Activated CD8-positive, alpha-beta T cell treated with anti-CD3 and anti-CD28 coated beads for 36 hours (primary cell): ENCODE results near the gene YPEL3. TPM values are rescaled to one million over a fixed set of nuclear protein-coding genes. Genes with fewer than 3 reads are reported as not detected.

Experiments
- ATAC-seq: fragments of 200-7000 bp; cut with Tn5 transposase; one replicate; pipeline ENCODE4 v1.10.0; 2021; ENCODE audit warnings: mild to moderate bottlenecking, moderate library complexity
- CTCF ChIA-PET: fragments of 350-600 bp; sonication (Branson Sonifier 250); formaldehyde crosslinking; loops from one replicate; lab custom pipeline; 2021; ENCODE audit warnings: antibody characterized with exemption; lab: Charles Lee
- POLR2A ChIA-PET: fragments of 350-600 bp; sonication (Branson Sonifier 250); formaldehyde crosslinking; loops from one replicate; lab custom pipeline; 2021; ENCODE audit warnings: antibody characterized with exemption; lab: Charles Lee
- DNase-seq: peaks from one replicate; pipeline ENCODE4 v3.0.0-alpha.2; 2020
- H3K27ac Mint-ChIP-seq: one replicate; pipeline ENCODE4 v1.8.0; 2021; ENCODE audit warnings: mild to moderate bottlenecking, mixed read lengths
- H3K27me3 Mint-ChIP-seq: one replicate; pipeline ENCODE4 v1.8.0; 2021; ENCODE audit warnings: mixed read lengths
- H3K36me3 Mint-ChIP-seq: one replicate; pipeline ENCODE4 v1.8.0; 2021; ENCODE audit warnings: low read depth, mixed read lengths
- H3K4me1 Mint-ChIP-seq: one replicate; pipeline ENCODE4 v1.8.0; 2021; ENCODE audit warnings: low read depth, mixed read lengths
- H3K4me3 Mint-ChIP-seq: one replicate; pipeline ENCODE4 v1.8.0; 2021; ENCODE audit warnings: mild to moderate bottlenecking, moderate library complexity, mixed read lengths
- H3K9me3 Mint-ChIP-seq: one replicate; pipeline ENCODE4 v1.8.0; 2021; ENCODE audit warnings: mixed read lengths
- CTCF ChIP-seq: fragments of 200-600 bp; IDR thresholded peaks from one replicate; pipeline ENCODE4 v1.8.0; 2022; ENCODE audit warnings: antibody characterized with exemption, mild to moderate bottlenecking
- intact Hi-C: fragments of 100-400 bp; cut with micrococcal nuclease; formaldehyde crosslinking; loops from one replicate; pipeline ENCODE4 v1.10.0; 2022
- total RNA-seq, 2 experiments: library from RNA; stranded (reverse); gene quantifications; one replicate each; pipeline ENCODE4 v1.2.3, GENCODE V29; 2021

YPEL3 gene
- total RNA-seq, 2 experiments from 2014 or later: 17.7 to 19.5 TPM

- ATAC-seq (peak; percentile 83), DNase-seq (peak; percentile 95)
- POLR2A ChIA-PET: interaction anchor here (0.6 to 7.5 kb wide), 19 partner anchors 8 to 559 kb away, joined by 3 to 70 read pairs (median 4); partner anchors contain the start of genes ALDOA, CORO1A, KIF22 and PPP4C
- CTCF ChIA-PET: interaction anchor here (0.7 to 5.4 kb wide), 27 partner anchors 9 to 317 kb away, joined by 3 to 60 read pairs (median 5); partner anchors contain the start of genes ALDOA, CORO1A, GDPD3 and PPP4C
- Mint-ChIP-seq H3K27me3 (no peaks in the 10 kb centered on the region), H3K36me3 (peaks cover 25% of the 10 kb centered on the region), H3K4me3 (peak within 1 kb of the TSS; percentile 90), H3K9me3 (peaks cover under 1% of the 10 kb centered on the region), H3K27ac (peak within 1 kb of the TSS; percentile 98), H3K4me1 (peaks cover 47% of the 10 kb centered on the region)
- peak; percentile 73 for TF ChIP-seq CTCF
- intact Hi-C loops: loop anchor here (10.0 kb wide), 2 partner anchors 283 to 463 kb away; partner anchors contain the start of genes MYL11, TBC1D10B and ZNF764
Measured at GRCh38 chr16:30091474-30092372, 4.3 kb downstream of the YPEL3 start, which contains the start of gene TBX6. Gene TBX6 (minus strand): TSS chr16:30091924. CDS start chr16:30091193, 731 bp downstream.

GRCh38 chr16:30090610-30091331 lies 5.2 kb downstream of the YPEL3 start:
- Mint-ChIP-seq H3K36me3 (peaks cover 21% of the 10 kb centered on the region), H3K27ac (peak overlapping the region; percentile 50), H3K27me3 (no peaks in the 10 kb centered on the region), H3K9me3 (no peaks in the 10 kb centered on the region), H3K4me1 (peaks cover 47% of the 10 kb centered on the region), H3K4me3 (peak overlapping the region; percentile 27)
- DNase-seq (no peak), ATAC-seq (no peak)
- TF ChIP-seq CTCF: no peak
- CTCF ChIA-PET: interaction anchor here (0.8 to 5.4 kb wide), 13 partner anchors 12 to 318 kb away, joined by 3 to 60 read pairs (median 10); partner anchors contain the start of genes ALDOA, GDPD3 and PPP4C
- intact Hi-C loops: loop anchor here (10.0 kb wide), 2 partner anchors 284 to 464 kb away; partner anchors contain the start of genes MYL11, TBC1D10B and ZNF764
- POLR2A ChIA-PET: interaction anchor here (0.7 to 7.5 kb wide), 10 partner anchors 11 to 300 kb away, joined by 3 to 70 read pairs (median 4); partner anchors contain the start of genes ALDOA, CORO1A, KIF22 and PPP4C

- ATAC-seq (no peak), DNase-seq (no peak)
- H3K9me3 Mint-ChIP-seq: no peaks in the 10 kb centered on the region
- CTCF ChIA-PET: interaction anchor here (5.4 kb wide), 1 partner anchor 10 kb away, joined by 60 read pairs; the partner anchor contains the start of gene PPP4C
- H3K27me3 Mint-ChIP-seq: no peaks in the 10 kb centered on the region
- POLR2A ChIA-PET: interaction anchor here (1.0 to 7.5 kb wide), 4 partner anchors 10 to 281 kb away, joined by 4 to 70 read pairs (median 44); partner anchors contain the start of genes ALDOA and PPP4C
- H3K36me3 Mint-ChIP-seq: peaks cover 12% of the 10 kb centered on the region
- no peak overlapping the region for H3K4me3 Mint-ChIP-seq
- no peak for TF ChIP-seq CTCF
- intact Hi-C loops: no loop called here
- H3K27ac Mint-ChIP-seq: peak overlapping the region; percentile 20
- peaks cover 31% of the 10 kb centered on the region for H3K4me1 Mint-ChIP-seq
Measured at GRCh38 chr16:30088832-30089624, 7.0 kb downstream of the YPEL3 start.

GRCh38 chr16:30088237-30088831 lies 7.7 kb downstream of the YPEL3 start:
- intact Hi-C loops: no loop called here
- ATAC-seq (no peak), DNase-seq (no peak)
- H3K9me3 Mint-ChIP-seq: no peaks in the 10 kb centered on the region
- H3K4me1 Mint-ChIP-seq: peaks cover 28% of the 10 kb centered on the region
- H3K27me3 Mint-ChIP-seq: no peaks in the 10 kb centered on the region
- POLR2A ChIA-PET: interaction anchor here (1.0 to 4.9 kb wide), 2 partner anchors 22 to 280 kb away, joined by 4 to 41 read pairs; partner anchors contain the start of gene ALDOA
- H3K27ac Mint-ChIP-seq: peak overlapping the region; percentile 37
- peaks cover 11% of the 10 kb centered on the region for H3K36me3 Mint-ChIP-seq
- CTCF ChIA-PET: interaction anchor here (1.3 to 5.4 kb wide), 2 partner anchors 9 to 12 kb away, joined by 3 to 60 read pairs; partner anchors contain the start of gene PPP4C
- no peak overlapping the region for H3K4me3 Mint-ChIP-seq
- no peak for TF ChIP-seq CTCF
